ENCODE measurements around the gene THADA.

The THADA gene

GRCh38 chr2:43217228-43218154 is 378.3 kb downstream of the THADA start:
- no peak for DNase-seq

GRCh38 chr2:43216629-43217028 is 379.2 kb downstream of the THADA start:
- DNase-seq, result no peak

GRCh38 chr2:43215673-43216255 is 380.1 kb downstream of the THADA start:
- no peak for DNase-seq

- DNase-seq, result no peak
These were observed 381.6 kb downstream of the THADA start for GRCh38 chr2:43214253-43214652.

- DNase-seq, result no peak
These were observed 382.9 kb downstream of the THADA start for GRCh38 chr2:43212931-43213330.

GRCh38 chr2:43212216-43212835 is 383.5 kb downstream of the THADA start:
- no peak for DNase-seq

- DNase-seq, result no peak
These were observed 385.2 kb downstream of the THADA start for GRCh38 chr2:43210467-43211303.

- DNase-seq, result no peak
These were observed 385.7 kb downstream of the THADA start for GRCh38 chr2:43210125-43210466.

GRCh38 chr2:43209204-43209717 is 386.6 kb downstream of the THADA start:
- no peak for DNase-seq

- DNase-seq, result no peak
These were observed 388.1 kb downstream of the THADA start for GRCh38 chr2:43207553-43208300.

- no peak for DNase-seq
These were observed 389.2 kb downstream of the THADA start for GRCh38 chr2:43206602-43207001.

GRCh38 chr2:43203373-43203772 is 392.5 kb downstream of the THADA start:
- no peak for DNase-seq

GRCh38 chr2:43202289-43202688 is 393.5 kb downstream of the THADA start:
- no peak for DNase-seq

- no peak for DNase-seq
These were observed 394.3 kb downstream of the THADA start for GRCh38 chr2:43201497-43201896.

GRCh38 chr2:43201016-43201415 is 394.8 kb downstream of the THADA start:
- no peak for DNase-seq

- DNase-seq, result no peak
These were observed 396.0 kb downstream of the THADA start for GRCh38 chr2:43199492-43200488.

- no peak for DNase-seq
These were observed 397.6 kb downstream of the THADA start for GRCh38 chr2:43198263-43198662.

- DNase-seq, result no peak
These were observed 398.3 kb downstream of the THADA start for GRCh38 chr2:43197588-43197896.

- no peak for DNase-seq
These were observed 398.9 kb downstream of the THADA start for GRCh38 chr2:43196768-43197587.

Measured in T-helper 9 cell (primary cell).